ENCODE results near the gene POU2AF1. TPM values are rescaled to one million over a fixed set of nuclear protein-coding genes. Genes with fewer than 3 reads are reported as not detected.

POU2AF1 gene
- total RNA-seq, 4 donors from 2014 or later: 0.17 to 2.1 TPM; not detected in 2

GRCh38 chr11:111408789-111409727, 30.0 kb upstream of the POU2AF1 start:
- TF ChIP-seq, protein P1, sequence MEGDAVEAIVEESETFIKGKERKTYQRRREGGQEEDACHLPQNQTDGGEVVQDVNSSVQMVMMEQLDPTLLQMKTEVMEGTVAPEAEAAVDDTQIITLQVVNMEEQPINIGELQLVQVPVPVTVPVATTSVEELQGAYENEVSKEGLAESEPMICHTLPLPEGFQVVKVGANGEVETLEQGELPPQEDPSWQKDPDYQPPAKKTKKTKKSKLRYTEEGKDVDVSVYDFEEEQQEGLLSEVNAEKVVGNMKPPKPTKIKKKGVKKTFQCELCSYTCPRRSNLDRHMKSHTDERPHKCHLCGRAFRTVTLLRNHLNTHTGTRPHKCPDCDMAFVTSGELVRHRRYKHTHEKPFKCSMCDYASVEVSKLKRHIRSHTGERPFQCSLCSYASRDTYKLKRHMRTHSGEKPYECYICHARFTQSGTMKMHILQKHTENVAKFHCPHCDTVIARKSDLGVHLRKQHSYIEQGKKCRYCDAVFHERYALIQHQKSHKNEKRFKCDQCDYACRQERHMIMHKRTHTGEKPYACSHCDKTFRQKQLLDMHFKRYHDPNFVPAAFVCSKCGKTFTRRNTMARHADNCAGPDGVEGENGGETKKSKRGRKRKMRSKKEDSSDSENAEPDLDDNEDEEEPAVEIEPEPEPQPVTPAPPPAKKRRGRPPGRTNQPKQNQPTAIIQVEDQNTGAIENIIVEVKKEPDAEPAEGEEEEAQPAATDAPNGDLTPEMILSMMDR (IDR thresholded peaks at IDR 0.05; ENCODE audit: low read depth): no peak

GRCh38 chr11:111407652-111408051, 28.6 kb upstream of the POU2AF1 start:
- TF ChIP-seq, protein P1 (IDR thresholded peaks at IDR 0.05; ENCODE audit: low read depth): no peak

DNA sequence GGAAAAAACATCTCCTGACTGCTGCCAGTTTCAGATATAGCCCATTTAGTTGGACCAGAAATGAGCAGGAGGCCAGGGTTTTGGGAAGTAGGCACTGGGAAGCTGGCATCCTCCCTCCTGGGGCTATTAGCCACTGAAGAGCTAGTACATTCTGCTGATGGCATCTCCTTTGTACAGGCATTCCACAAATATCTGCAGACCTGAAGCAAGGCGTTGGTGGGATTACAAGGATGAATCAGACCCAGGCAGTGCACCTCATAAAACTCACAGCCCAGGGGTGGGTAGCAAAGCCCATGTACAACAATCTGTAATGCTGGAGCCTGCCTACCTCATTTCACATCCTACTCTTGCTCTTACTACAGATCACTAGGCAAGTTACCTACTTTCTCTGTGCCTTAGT, 27.5 kb upstream of the POU2AF1 start:
- TF ChIP-seq, protein P1 (IDR thresholded peaks at IDR 0.05; ENCODE audit: low read depth): no peak

DNA sequence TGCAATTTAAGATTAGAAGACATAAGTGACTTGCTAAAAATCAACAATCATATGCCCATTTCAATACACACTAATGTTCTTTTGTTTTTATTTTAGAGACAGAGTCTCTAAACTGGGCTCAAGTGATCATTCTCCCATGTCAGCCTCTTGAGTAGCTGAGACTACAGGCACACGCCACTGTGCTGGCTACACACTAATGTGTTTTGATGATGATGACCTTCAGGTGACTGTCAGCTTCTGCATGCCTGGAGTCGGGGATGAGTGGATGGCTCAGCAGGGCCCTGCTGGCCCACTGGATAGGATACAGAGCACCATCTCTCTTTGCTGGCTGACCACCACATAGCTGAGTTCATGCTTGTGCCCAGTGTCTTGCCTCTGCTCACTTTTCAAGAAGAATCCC, 27.0 kb upstream of the POU2AF1 start:
- TF ChIP-seq, protein P1 (IDR thresholded peaks at IDR 0.05; ENCODE audit: low read depth): no peak

- TF ChIP-seq, protein P1 (IDR thresholded peaks at IDR 0.05; ENCODE audit: low read depth): no peak
Measured at GRCh38 chr11:111405551-111405950, 26.5 kb upstream of the POU2AF1 start.

DNA sequence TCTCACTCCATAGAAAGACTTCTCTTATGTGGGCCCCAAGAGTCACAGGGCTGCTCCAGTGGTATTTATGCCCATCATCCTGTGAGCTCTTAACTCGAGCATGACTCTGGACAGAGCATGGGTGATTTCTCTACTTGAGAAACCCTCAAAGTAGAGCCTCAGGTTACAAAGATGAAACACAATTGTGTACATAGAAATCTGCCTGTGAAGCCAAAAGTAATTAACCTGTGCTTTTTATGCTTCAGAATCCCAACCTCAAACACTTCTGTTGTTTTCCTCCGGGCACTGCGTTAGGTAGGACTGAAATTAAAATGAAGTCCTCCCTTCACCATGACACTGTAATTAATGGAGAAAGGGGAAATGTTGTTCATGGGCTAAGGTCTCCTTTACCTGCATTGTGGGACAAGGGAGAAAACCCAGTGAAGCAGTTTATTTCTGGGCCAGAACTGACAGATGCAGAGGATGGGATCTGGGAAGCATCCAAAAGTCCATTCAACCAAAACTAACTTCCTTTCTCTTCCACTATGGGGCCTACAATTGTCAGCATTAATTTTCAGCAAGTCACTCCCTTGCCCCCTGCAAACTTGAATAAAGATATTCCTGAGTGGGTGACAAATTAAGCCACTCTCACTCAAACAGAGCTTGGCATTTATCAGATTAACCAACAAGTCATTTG, 24.1 kb upstream of the POU2AF1 start:
- TF ChIP-seq, protein P1 (IDR thresholded peaks at IDR 0.05; ENCODE audit: low read depth): no peak

DNA sequence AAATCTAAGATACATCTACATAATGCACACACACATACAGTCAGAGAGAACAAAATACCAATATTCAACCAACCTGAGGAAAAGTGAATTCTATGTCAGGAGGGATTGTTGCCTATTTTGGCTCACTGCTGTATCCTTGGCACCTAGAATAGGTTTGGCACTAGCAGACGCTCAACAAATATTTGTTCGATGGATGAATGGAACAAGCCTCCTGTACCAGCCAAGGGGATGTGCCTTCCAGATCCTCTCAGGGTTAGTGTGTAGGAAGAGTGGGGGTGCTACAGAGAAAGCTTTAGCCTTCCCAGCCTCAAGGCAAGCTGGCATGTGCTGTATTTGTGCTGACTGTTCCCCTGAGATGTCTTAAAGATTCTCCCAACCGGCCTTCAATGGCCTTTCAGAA, 23.3 kb upstream of the POU2AF1 start:
- TF ChIP-seq, protein P1 (IDR thresholded peaks at IDR 0.05; ENCODE audit: low read depth): no peak

Measured in subcutaneous adipose tissue (tissue), 4 donors.